ENCODE data around the gene CD7. TPM values are rescaled to one million over a fixed set of nuclear protein-coding genes. Genes with fewer than 3 reads are reported as not detected.

Gene CD7
- total RNA-seq, 1 experiment from 2014 or later, result 0.74 TPM

DNA sequence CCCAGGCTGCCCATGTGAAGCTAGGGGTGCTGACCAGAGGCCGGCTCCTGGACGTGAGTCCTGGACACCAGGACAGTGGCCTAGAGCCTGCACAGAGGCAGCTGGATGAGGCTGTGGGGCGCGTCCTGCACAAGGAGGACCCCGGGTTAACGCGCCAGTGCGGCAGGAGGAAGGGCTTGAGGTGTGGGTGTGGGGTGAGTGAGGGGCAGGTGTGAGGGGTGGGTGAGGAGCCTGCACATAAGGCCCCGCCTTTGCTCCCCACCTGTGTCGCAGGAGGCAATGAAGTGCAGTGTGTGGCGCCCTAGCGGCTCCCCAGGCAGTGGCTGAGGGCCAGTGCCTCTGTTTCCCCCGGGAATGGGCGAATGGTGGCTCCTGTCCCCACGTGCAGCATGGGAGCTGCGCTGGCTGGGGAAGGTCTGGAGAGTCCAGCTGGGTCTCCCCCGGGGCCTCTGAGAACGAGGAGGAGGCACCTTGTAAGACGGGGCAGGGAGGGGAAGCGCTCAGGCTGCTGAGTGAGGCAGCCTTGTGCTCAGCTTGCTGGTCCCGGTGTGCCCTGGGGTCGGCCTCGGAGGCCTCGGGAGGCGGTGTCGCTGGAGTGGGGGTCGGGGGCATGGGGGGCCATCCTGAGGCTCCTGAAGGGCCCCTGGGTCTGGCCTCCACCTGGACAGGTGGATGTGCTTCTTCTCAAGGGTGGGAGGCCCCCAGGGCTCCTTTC is 3.2 kb downstream of the CD7 start (continued):
- TF ChIP-seq PREB (CRISPR knock-in tag; IDR thresholded peaks at IDR 0.05; ENCODE audit: borderline replicate concordance) (no peak), MYBL2 (CRISPR knock-in tag; IDR thresholded peaks at IDR 0.05) (no peak), ZNF317 (CRISPR knock-in tag; IDR thresholded peaks at IDR 0.05; ENCODE audit: borderline replicate concordance, low read depth) (no peak)
- TF ChIP-seq, protein P1, sequence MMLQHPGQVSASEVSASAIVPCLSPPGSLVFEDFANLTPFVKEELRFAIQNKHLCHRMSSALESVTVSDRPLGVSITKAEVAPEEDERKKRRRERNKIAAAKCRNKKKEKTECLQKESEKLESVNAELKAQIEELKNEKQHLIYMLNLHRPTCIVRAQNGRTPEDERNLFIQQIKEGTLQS (CRISPR knock-in tag; conservative IDR thresholded peaks at IDR 0.05), result no peak

GRCh38 chr17:82313195-82314011 is 4.0 kb downstream of the CD7 start:
- ChIA-PET POLR2A (interaction anchor here (0.6 kb wide), 1 partner anchor 254 kb away, joined by 8 read pairs; no protein-coding TSS in a partner anchor), CTCF (interaction anchor here (0.7 kb wide), 1 partner anchor 12 kb away, joined by 3 read pairs; no protein-coding TSS in a partner anchor)
- H3K9me3 Mint-ChIP-seq, result no peaks in the 10 kb centered on the region
- no peaks in the 10 kb centered on the region for H3K36me3 Mint-ChIP-seq
- no peak overlapping the region for H3K4me3 Mint-ChIP-seq
- H3K4me1 Mint-ChIP-seq, result peaks cover 5% of the 10 kb centered on the region
- ATAC-seq (no peak), DNase-seq (ENCODE audit: low spot score) (no peak)
- 0 out of 2 replicates have a peak, but pooled peaks cover 5% of the 10 kb centered on the region for H3K27me3 Mint-ChIP-seq (ENCODE audit: low read depth)
- no peak overlapping the region; the same call in 1 of the 2 replicates for H3K27ac Mint-ChIP-seq
- TF ChIP-seq HMGA2 (CRISPR knock-in tag; IDR thresholded peaks at IDR 0.05) (no peak), TEAD1 (CRISPR knock-in tag; IDR thresholded peaks at IDR 0.05) (no peak), ZNF263 (CRISPR knock-in tag; IDR thresholded peaks at IDR 0.05; ENCODE audit: low read depth) (no peak)

- Mint-ChIP-seq H3K4me3 (no peak overlapping the region), H3K4me1 (peaks cover 5% of the 10 kb centered on the region), H3K9me3 (no peaks in the 10 kb centered on the region), H3K27ac (no peak overlapping the region), H3K36me3 (no peaks in the 10 kb centered on the region), H3K27me3 (ENCODE audit: low read depth) (0 out of 2 replicates have a peak, but pooled peaks cover 5% of the 10 kb centered on the region)
- no peak for ATAC-seq
- CTCF ChIA-PET, result no interaction called here
- TF ChIP-seq HMGA2 (CRISPR knock-in tag; IDR thresholded peaks at IDR 0.05), result no peak
- TF ChIP-seq OVOL2 (CRISPR knock-in tag; IDR thresholded peaks at IDR 0.05; ENCODE audit: borderline replicate concordance), result no peak
- no peak for TF ChIP-seq FOXP4 (CRISPR knock-in tag; IDR thresholded peaks at IDR 0.05)
- no peak for TF ChIP-seq TCF7 (CRISPR knock-in tag; IDR thresholded peaks at IDR 0.05; ENCODE audit: low read depth)
- TF ChIP-seq ZNF396 (CRISPR knock-in tag; IDR thresholded peaks at IDR 0.05; ENCODE audit: borderline replicate concordance), result no peak
- no peak for TF ChIP-seq KAT7 (CRISPR knock-in tag; IDR thresholded peaks at IDR 0.05; ENCODE audit: borderline replicate concordance)
- TF ChIP-seq ETV6 (CRISPR knock-in tag; IDR thresholded peaks at IDR 0.05), result no peak
- TF ChIP-seq ZBTB43 (CRISPR knock-in tag; IDR thresholded peaks at IDR 0.05), result no peak
- TF ChIP-seq NR3C1 (CRISPR knock-in tag; conservative IDR thresholded peaks at IDR 0.05; ENCODE audit: low read depth), result no peak
- TF ChIP-seq, protein P2, sequence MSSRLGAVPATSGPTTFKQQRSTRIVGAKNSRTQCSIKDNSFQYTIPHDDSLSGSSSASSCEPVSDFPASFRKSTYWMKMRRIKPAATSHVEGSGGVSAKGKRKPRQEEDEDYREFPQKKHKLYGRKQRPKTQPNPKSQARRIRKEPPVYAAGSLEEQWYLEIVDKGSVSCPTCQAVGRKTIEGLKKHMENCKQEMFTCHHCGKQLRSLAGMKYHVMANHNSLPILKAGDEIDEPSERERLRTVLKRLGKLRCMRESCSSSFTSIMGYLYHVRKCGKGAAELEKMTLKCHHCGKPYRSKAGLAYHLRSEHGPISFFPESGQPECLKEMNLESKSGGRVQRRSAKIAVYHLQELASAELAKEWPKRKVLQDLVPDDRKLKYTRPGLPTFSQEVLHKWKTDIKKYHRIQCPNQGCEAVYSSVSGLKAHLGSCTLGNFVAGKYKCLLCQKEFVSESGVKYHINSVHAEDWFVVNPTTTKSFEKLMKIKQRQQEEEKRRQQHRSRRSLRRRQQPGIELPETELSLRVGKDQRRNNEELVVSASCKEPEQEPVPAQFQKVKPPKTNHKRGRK (CRISPR knock-in tag; IDR thresholded peaks at IDR 0.05; ENCODE audit: borderline replicate concordance), result no peak
- TF ChIP-seq ERG (CRISPR knock-in tag; IDR thresholded peaks at IDR 0.05), result no peak
- no peak for TF ChIP-seq MXD4 (CRISPR knock-in tag; IDR thresholded peaks at IDR 0.05; ENCODE audit: borderline replicate concordance)
- no peak for TF ChIP-seq FOXJ3 (CRISPR knock-in tag; IDR thresholded peaks at IDR 0.05; ENCODE audit: borderline replicate concordance)
- TF ChIP-seq SP1 (CRISPR knock-in tag; conservative IDR thresholded peaks at IDR 0.05), result no peak
- TF ChIP-seq, protein P3, sequence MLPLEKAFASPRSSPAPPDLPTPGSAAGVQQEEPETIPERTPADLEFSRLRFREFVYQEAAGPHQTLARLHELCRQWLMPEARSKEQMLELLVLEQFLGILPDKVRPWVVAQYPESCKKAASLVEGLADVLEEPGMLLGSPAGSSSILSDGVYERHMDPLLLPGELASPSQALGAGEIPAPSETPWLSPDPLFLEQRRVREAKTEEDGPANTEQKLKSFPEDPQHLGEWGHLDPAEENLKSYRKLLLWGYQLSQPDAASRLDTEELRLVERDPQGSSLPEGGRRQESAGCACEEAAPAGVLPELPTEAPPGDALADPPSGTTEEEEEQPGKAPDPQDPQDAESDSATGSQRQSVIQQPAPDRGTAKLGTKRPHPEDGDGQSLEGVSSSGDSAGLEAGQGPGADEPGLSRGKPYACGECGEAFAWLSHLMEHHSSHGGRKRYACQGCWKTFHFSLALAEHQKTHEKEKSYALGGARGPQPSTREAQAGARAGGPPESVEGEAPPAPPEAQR (CRISPR knock-in tag; IDR thresholded peaks at IDR 0.05), result no peak
- no peak for TF ChIP-seq SOX15 (CRISPR knock-in tag; IDR thresholded peaks at IDR 0.05)
- POLR2A ChIA-PET, result no interaction called here
- no peak for DNase-seq (ENCODE audit: low spot score)
These were observed 5.4 kb downstream of the CD7 start for GRCh38 chr17:82311971-82312370.

Measured in WTC11 (cell line).